ENCODE measurements around the gene LFNG. TPM values are rescaled to one million over a fixed set of nuclear protein-coding genes. Genes with fewer than 3 reads are reported as not detected.

Gene LFNG
- total and polyA plus RNA-seq, 2 of the 13 experiments (the other 11 are each of a cell fraction or from before 2014, with no cell fraction given) = 0.44 to 1.5 TPM

DNA sequence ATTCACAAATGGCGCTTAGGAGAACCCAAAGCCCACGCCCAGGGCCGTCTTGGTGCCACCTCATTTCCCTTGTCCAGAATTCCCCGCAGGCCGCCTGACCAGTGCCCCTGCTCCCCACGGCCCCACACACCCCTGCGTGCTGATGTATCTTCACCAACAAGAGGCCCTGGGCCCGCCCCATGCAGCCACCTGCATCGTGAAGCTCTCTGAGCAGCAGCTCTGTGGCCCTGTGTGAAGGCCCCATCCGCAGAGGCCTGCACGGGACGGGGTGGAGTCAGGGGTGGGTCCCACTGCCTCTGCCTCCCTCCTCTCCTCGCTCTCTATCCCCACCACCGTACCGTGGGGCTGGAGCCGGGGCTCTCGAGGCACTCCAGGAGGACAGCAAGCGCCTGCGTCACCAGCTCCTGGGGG, 21.1 kb downstream of the LFNG start:
- H3K4me2 ChIP-seq (ENCODE audit: low read depth, low read length) = no peak overlapping the region
- ChIA-PET CTCF (ENCODE audit: low intra/inter-chr PET ratio, low total read pairs) (no interaction called here), POLR2A (no interaction called here)
- H3K27ac ChIP-seq (ENCODE audit: extremely low read length, insufficient read depth, low read length) = no peak overlapping the region
- BruUV-seq (replicated peaks) = no TSS peak
- no peak for ATAC-seq
- H4K20me1 ChIP-seq (ENCODE audit: insufficient read depth, low read length) = no peaks in the 10 kb centered on the region
- FAIRE-seq = no peak
- H3K36me3 ChIP-seq (replicated peaks in 1 of 2; ENCODE audit: control insufficient read depth in 1 of 2, insufficient read depth in 2 of 2, low read length in 2 of 2) = peaks cover 16 to 24% of the 10 kb centered on the region in 2 experiments; a peak in 4 of 5 replicates
- H3K27me3 ChIP-seq (ENCODE audit: control insufficient read depth in 1 of 2, insufficient read depth in 2 of 2, low read length in 2 of 2) = no peaks in the 10 kb centered on the region
- H3K9me3 ChIP-seq (ENCODE audit: low read length) = no peaks in the 10 kb centered on the region
- H3K9ac ChIP-seq (ENCODE audit: insufficient read depth, low read depth, low read length) = no peak overlapping the region
- no peak overlapping the region for H3K4me3 ChIP-seq (replicated peaks in 1 of 3; ENCODE audit: insufficient read depth in 1 of 3, low read depth in 2 of 3, low read length in 3 of 3)
- 100% methylated on average over 16 of the region's 19 CpGs for WGBS (ENCODE audit: low lambda C conversion rate)
- H3K4me1 ChIP-seq (ENCODE audit: insufficient read depth, low read length) = no peaks in the 10 kb centered on the region
- intact Hi-C loops (cut with micrococcal nuclease; ENCODE audit: unreplicated experiment) (no loop called here), in situ Hi-C loops (cut with HindIII; ENCODE audit: extremely low pct_ligation_motif_present, low pct_unique_long_range_greater_than_20kb) (no loop called here)
- TF ChIP-seq ZNF367 (CRISPR knock-in tag; IDR thresholded peaks at IDR 0.05; ENCODE audit: borderline replicate concordance) (no peak), ZNF225 (CRISPR knock-in tag; IDR thresholded peaks at IDR 0.05) (no peak), ZNF773 (CRISPR knock-in tag; IDR thresholded peaks at IDR 0.05; ENCODE audit: borderline replicate concordance) (no peak), ZNF530 (CRISPR knock-in tag; IDR thresholded peaks at IDR 0.05; ENCODE audit: low read depth) (no peak), ZNF484 (CRISPR knock-in tag; IDR thresholded peaks at IDR 0.05; ENCODE audit: borderline replicate concordance, low read depth) (no peak), LCORL (IDR thresholded peaks at IDR 0.05) (no peak), LCORL (CRISPR knock-in tag; IDR thresholded peaks at IDR 0.05) (no peak), PLRG1 (conservative IDR thresholded peaks at IDR 0.05) (no peak), ZFP82 (CRISPR knock-in tag; IDR thresholded peaks at IDR 0.05; ENCODE audit: borderline replicate concordance) (no peak), HOXD1 (CRISPR knock-in tag; IDR thresholded peaks at IDR 0.05) (no peak), SALL2 (CRISPR knock-in tag; IDR thresholded peaks at IDR 0.05) (no peak)
- TF ChIP-seq, protein P1, sequence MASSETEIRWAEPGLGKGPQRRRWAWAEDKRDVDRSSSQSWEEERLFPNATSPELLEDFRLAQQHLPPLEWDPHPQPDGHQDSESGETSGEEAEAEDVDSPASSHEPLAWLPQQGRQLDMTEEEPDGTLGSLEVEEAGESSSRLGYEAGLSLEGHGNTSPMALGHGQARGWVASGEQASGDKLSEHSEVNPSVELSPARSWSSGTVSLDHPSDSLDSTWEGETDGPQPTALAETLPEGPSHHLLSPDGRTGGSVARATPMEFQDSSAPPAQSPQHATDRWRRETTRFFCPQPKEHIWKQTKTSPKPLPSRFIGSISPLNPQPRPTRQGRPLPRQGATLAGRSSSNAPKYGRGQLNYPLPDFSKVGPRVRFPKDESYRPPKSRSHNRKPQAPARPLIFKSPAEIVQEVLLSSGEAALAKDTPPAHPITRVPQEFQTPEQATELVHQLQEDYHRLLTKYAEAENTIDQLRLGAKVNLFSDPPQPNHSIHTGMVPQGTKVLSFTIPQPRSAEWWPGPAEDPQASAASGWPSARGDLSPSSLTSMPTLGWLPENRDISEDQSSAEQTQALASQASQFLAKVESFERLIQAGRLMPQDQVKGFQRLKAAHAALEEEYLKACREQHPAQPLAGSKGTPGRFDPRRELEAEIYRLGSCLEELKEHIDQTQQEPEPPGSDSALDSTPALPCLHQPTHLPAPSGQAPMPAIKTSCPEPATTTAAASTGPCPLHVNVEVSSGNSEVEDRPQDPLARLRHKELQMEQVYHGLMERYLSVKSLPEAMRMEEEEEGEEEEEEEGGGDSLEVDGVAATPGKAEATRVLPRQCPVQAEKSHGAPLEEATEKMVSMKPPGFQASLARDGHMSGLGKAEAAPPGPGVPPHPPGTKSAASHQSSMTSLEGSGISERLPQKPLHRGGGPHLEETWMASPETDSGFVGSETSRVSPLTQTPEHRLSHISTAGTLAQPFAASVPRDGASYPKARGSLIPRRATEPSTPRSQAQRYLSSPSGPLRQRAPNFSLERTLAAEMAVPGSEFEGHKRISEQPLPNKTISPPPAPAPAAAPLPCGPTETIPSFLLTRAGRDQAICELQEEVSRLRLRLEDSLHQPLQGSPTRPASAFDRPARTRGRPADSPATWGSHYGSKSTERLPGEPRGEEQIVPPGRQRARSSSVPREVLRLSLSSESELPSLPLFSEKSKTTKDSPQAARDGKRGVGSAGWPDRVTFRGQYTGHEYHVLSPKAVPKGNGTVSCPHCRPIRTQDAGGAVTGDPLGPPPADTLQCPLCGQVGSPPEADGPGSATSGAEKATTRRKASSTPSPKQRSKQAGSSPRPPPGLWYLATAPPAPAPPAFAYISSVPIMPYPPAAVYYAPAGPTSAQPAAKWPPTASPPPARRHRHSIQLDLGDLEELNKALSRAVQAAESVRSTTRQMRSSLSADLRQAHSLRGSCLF (CRISPR knock-in tag; IDR thresholded peaks at IDR 0.05; ENCODE audit: borderline replicate concordance) = no peak
- TF ChIP-seq, protein P2, sequence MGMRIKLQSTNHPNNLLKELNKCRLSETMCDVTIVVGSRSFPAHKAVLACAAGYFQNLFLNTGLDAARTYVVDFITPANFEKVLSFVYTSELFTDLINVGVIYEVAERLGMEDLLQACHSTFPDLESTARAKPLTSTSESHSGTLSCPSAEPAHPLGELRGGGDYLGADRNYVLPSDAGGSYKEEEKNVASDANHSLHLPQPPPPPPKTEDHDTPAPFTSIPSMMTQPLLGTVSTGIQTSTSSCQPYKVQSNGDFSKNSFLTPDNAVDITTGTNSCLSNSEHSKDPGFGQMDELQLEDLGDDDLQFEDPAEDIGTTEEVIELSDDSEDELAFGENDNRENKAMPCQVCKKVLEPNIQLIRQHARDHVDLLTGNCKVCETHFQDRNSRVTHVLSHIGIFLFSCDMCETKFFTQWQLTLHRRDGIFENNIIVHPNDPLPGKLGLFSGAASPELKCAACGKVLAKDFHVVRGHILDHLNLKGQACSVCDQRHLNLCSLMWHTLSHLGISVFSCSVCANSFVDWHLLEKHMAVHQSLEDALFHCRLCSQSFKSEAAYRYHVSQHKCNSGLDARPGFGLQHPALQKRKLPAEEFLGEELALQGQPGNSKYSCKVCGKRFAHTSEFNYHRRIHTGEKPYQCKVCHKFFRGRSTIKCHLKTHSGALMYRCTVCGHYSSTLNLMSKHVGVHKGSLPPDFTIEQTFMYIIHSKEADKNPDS (CRISPR knock-in tag; IDR thresholded peaks at IDR 0.05) = no peak
- TF ChIP-seq, protein P3, sequence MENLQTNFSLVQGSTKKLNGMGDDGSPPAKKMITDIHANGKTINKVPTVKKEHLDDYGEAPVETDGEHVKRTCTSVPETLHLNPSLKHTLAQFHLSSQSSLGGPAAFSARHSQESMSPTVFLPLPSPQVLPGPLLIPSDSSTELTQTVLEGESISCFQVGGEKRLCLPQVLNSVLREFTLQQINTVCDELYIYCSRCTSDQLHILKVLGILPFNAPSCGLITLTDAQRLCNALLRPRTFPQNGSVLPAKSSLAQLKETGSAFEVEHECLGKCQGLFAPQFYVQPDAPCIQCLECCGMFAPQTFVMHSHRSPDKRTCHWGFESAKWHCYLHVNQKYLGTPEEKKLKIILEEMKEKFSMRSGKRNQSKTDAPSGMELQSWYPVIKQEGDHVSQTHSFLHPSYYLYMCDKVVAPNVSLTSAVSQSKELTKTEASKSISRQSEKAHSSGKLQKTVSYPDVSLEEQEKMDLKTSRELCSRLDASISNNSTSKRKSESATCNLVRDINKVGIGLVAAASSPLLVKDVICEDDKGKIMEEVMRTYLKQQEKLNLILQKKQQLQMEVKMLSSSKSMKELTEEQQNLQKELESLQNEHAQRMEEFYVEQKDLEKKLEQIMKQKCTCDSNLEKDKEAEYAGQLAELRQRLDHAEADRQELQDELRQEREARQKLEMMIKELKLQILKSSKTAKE (CRISPR knock-in tag; IDR thresholded peaks at IDR 0.05; ENCODE audit: borderline replicate concordance) = no peak
- no peaks in the 10 kb centered on the region for H3K79me2 ChIP-seq (ENCODE audit: insufficient read depth, low read length)
- no peak for DNase-seq (ENCODE audit: low spot score)
- no peak overlapping the region for H2AFZ ChIP-seq (ENCODE audit: low read length)

Data from HepG2 (cell line).